Kidney epithelial cell (primary cell): Measurements from ENCODE around the gene NEDD9. TPM values are rescaled to one million over a fixed set of nuclear protein-coding genes. Genes with fewer than 3 reads are reported as not detected.

Experiments
- DNase-seq: peaks from one replicate; pipeline ENCODE4 v3.0.0-alpha.2; 2010; ENCODE audit warnings: low read depth
- H3K27me3 ChIP-seq: 2 replicates; pipeline ENCODE4 v1.6.0; 2011; ENCODE audit warnings: low read length; ENCODE audit not compliant: control insufficient read depth, insufficient read depth
- H3K36me3 ChIP-seq: 2 replicates; pipeline ENCODE4 v1.5.1; 2011; ENCODE audit warnings: low read length; ENCODE audit not compliant: control insufficient read depth, insufficient read depth
- H3K4me3 ChIP-seq: 2 replicates; pipeline ENCODE4 v1.5.1; 2011; ENCODE audit warnings: low read depth, mild to moderate bottlenecking, control low read depth, low read length
- total RNA-seq: library from RNA; depleted of rRNA; stranded (reverse); fragments of >200 nt; gene quantifications from 2 replicates; pipeline ENCODE4 v1.2.3, GENCODE V29; 2015
- TF ChIP-seq, protein P1 (sequence below): IDR thresholded peaks from 2 replicates; pipeline ENCODE4 v1.5.1; 2011; ENCODE audit warnings: mild to moderate bottlenecking, moderate library complexity, low read length, control low read depth, inconsistent platforms; ENCODE audit not compliant: insufficient read depth, poor library complexity, severe bottlenecking

The NEDD9 gene
- total RNA-seq, 1 donor from 2014 or later: 48.3 TPM

DNA sequence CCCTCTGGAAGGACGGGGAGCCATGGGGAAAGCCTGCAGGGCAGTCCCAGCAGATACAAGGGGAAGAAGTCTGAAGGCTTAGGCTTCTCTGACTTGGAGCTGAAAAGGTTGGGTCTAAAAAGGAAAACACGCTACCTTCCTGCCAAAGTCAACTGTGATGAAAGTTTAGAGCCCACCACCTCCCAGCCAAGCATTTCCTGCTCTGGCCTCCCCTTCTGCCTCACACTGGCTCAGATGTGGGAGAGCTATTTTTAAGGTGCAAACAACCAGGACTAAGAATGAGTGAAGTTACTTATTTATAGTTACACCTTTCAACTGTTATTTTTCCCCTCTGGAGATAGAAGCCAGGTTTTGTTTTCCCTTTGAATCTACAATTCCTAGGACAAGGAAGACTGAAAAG lies 21.2 kb downstream of the NEDD9 start:
- no peaks in the 10 kb centered on the region for H3K36me3 ChIP-seq
- DNase-seq: no peak
- H3K4me3 ChIP-seq: no peak overlapping the region
- TF ChIP-seq, protein P1, sequence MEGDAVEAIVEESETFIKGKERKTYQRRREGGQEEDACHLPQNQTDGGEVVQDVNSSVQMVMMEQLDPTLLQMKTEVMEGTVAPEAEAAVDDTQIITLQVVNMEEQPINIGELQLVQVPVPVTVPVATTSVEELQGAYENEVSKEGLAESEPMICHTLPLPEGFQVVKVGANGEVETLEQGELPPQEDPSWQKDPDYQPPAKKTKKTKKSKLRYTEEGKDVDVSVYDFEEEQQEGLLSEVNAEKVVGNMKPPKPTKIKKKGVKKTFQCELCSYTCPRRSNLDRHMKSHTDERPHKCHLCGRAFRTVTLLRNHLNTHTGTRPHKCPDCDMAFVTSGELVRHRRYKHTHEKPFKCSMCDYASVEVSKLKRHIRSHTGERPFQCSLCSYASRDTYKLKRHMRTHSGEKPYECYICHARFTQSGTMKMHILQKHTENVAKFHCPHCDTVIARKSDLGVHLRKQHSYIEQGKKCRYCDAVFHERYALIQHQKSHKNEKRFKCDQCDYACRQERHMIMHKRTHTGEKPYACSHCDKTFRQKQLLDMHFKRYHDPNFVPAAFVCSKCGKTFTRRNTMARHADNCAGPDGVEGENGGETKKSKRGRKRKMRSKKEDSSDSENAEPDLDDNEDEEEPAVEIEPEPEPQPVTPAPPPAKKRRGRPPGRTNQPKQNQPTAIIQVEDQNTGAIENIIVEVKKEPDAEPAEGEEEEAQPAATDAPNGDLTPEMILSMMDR: no peak
- no peaks in the 10 kb centered on the region for H3K27me3 ChIP-seq

DNA sequence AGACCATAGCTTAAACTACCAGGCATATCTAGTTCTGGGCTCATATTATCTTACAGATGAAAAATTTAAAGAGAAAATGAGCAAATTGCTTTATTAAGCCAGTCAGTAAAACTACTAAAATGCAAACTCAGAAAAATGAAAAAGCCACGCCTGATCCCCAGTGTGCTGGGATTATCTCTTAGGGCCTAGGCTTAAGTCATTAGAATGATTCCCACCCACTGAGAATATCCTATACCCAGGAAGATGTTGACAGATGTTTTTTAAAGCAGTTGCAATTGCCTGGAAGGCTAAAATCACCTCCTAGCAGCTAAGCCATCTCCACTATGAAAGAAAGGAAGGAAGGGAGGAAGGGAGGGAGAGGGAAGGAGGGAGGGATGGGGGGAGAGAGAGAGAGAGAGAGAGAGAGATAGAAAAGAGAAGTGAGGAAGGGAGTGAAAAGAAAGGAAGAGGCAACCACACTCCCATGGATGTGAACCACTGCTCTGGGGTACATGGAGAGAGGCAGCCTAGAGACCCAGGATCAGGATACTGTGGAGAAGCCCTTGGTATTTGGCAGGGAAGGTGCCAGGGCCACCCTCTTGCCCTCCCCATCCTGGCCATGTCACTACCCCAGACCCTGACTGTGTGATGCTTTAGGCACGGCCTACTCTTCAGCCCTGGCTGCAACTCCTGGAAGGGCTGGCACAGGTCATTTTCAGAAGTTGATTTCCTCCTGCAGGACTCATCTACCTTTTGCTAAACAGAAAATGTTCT lies 21.9 kb downstream of the NEDD9 start:
- TF ChIP-seq, protein P1: no peak
- Histone ChIP-seq H3K27me3 (no peaks in the 10 kb centered on the region), H3K4me3 (no peak overlapping the region), H3K36me3 (no peaks in the 10 kb centered on the region)
- no peak for DNase-seq

DNA sequence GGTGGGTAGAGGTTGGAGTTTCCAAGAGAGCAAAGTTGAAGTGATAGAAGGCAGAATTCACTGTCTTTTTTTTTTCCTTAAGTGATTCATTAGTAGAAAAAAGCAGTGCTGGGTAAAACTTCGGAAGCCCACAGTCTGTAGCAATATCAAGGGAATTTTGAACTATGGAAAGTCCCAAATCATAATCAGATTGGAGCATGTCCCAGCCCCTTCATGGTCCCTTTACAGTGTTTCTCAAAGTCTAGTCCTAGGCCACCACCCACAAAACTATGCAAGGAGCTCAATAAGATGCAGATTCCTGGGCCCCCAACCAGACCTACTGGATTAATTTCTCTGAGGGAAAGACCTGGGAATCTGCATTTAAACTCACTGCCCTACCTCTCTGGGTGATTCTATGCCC lies 22.6 kb downstream of the NEDD9 start:
- Histone ChIP-seq H3K27me3 (no peaks in the 10 kb centered on the region), H3K36me3 (no peaks in the 10 kb centered on the region), H3K4me3 (no peak overlapping the region)
- DNase-seq: no peak
- TF ChIP-seq, protein P1: no peak

DNA sequence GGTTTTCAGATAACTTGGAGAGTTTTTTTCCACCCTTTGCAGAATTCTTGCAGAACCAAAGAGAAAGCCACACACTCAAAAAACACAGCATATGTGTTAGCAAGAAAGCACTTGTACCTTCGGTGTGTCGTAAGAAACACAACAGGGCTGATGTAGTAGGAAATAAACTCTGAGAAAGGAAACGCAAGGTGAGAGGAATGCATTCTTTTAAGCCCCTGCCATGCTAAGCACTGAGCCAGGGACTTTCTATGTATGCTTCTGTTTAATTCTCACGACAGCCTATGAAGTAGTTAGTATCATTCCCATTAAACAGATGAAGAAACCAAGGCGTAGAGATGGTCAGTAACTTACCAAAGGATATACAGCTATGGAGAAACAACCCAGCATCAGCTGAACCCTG lies 23.1 kb downstream of the NEDD9 start:
- TF ChIP-seq, protein P1: no peak
- Histone ChIP-seq H3K27me3 (no peaks in the 10 kb centered on the region), H3K4me3 (no peak overlapping the region), H3K36me3 (no peaks in the 10 kb centered on the region)
- no peak for DNase-seq

DNA sequence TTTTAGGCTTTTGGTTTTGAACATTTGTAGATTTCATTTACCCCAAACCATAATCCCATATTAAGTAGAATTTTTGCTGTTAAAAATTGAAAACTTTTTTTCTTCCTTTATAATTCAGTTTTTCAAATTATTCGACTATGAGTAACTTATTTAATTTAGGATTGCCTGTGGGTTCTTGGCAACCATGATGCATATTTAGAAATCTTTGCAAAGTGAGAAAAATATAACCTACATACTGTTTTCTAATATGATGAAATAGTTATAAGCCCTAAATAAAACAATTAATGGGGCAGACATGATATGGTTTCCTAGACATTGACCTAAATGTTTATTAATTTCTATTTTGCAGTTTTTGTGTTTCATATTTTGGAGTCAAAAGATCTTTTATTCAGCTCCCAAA lies 23.6 kb downstream of the NEDD9 start:
- H3K36me3 ChIP-seq: no peaks in the 10 kb centered on the region
- TF ChIP-seq, protein P1: no peak
- no peak overlapping the region for H3K4me3 ChIP-seq
- DNase-seq: no peak
- no peaks in the 10 kb centered on the region for H3K27me3 ChIP-seq

DNA sequence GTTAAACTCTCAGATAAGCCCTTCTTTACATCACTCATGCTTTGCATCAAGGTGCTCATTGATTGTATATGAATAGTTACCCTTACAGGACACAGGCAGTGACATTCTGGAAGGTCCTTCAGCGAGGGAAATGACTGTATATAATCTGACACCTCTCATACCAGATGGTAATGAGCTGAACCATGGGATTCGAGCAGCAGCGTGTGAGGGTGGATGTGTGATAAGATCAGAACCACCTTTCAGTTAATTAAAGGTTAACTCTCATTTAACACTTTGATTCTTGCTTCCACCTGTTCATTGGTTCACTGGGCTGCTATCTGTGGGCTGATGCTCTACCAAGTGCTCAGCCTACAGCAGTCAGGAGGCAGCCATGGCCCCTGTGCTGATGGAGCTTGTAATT lies 24.2 kb downstream of the NEDD9 start:
- no peak for DNase-seq
- Histone ChIP-seq H3K36me3 (no peaks in the 10 kb centered on the region), H3K27me3 (no peaks in the 10 kb centered on the region), H3K4me3 (no peak overlapping the region)
- TF ChIP-seq, protein P1: no peak
